ENCODE results near the gene SGCD.

SGCD gene

DNA sequence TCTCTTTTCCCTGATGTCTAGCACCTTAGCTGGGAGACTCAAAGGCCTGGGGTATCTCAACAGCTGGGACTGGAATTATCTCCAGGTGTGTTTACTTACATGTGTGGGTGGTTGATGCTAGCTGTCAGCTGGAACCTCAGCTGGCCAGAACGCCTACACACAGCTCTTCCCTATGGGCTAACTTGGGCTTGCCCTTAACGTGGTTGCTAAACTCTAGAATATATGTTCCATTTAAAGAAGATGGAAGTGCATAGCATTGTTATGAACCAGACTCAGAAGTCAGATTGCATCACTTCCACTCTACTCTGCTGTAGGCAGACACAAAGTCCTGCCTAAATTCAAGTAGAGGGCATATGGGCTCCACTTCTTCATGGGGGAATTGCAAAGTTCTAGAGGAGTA, 29.3 kb downstream of the SGCD start:
- TF ChIP-seq, protein P1, sequence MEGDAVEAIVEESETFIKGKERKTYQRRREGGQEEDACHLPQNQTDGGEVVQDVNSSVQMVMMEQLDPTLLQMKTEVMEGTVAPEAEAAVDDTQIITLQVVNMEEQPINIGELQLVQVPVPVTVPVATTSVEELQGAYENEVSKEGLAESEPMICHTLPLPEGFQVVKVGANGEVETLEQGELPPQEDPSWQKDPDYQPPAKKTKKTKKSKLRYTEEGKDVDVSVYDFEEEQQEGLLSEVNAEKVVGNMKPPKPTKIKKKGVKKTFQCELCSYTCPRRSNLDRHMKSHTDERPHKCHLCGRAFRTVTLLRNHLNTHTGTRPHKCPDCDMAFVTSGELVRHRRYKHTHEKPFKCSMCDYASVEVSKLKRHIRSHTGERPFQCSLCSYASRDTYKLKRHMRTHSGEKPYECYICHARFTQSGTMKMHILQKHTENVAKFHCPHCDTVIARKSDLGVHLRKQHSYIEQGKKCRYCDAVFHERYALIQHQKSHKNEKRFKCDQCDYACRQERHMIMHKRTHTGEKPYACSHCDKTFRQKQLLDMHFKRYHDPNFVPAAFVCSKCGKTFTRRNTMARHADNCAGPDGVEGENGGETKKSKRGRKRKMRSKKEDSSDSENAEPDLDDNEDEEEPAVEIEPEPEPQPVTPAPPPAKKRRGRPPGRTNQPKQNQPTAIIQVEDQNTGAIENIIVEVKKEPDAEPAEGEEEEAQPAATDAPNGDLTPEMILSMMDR (IDR thresholded peaks at IDR 0.05; ENCODE audit: low read depth, low read length) = no peak
- peak; percentile 3 to 6 for DNase-seq (ENCODE audit: low read depth in 2 of 2)
- no peak overlapping the region for H3K4me3 ChIP-seq (replicated peaks in 1 of 2; ENCODE audit: low read depth in 2 of 2, low read length in 2 of 2)

GRCh38 chr5:156359476-156359875, 32.5 kb downstream of the SGCD start:
- TF ChIP-seq, protein P1 (IDR thresholded peaks at IDR 0.05; ENCODE audit: low read depth, low read length) = no peak
- H3K4me3 ChIP-seq (replicated peaks in 1 of 2; ENCODE audit: low read depth in 2 of 2, low read length in 2 of 2) = no peak overlapping the region
- peak; percentile 10 to 24 for DNase-seq (ENCODE audit: low read depth in 2 of 2)

DNA sequence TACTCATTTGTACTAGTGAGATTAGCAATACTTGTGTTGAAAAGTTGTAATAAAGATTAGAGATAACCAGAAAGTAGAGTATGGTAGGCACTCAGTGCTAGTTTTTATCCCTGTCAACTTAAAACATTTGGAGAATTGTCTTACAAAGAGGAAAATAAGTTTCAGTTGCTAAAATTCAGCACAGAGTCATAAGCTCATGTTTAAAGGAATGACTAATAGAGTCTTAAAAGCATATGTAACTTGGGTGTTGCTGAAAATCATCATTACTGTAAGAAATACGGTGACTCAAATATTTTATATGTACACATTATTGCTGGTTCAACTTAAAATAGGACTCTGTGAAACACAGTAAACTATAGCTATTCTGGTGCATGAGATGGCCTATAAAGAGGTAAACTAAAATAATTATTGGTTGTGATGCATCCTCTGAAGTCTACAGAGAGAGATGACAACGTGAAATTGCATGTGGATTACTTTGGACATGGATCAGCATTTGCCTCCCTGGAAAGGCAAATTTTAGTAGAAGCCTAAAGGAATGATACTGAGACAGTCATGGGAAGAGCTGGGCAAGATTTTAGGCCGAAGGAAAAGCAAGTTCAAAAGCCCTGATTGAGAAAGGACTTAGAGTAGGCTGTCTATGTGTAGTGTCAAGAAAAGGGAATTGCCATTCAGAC, 34.6 kb downstream of the SGCD start:
- TF ChIP-seq, protein P1 (IDR thresholded peaks at IDR 0.05; ENCODE audit: low read depth, low read length) = no peak
- DNase-seq (ENCODE audit: low read depth in 2 of 2) = no peak
- H3K4me3 ChIP-seq (replicated peaks in 1 of 2; ENCODE audit: low read depth in 2 of 2, low read length in 2 of 2) = no peak overlapping the region

DNA sequence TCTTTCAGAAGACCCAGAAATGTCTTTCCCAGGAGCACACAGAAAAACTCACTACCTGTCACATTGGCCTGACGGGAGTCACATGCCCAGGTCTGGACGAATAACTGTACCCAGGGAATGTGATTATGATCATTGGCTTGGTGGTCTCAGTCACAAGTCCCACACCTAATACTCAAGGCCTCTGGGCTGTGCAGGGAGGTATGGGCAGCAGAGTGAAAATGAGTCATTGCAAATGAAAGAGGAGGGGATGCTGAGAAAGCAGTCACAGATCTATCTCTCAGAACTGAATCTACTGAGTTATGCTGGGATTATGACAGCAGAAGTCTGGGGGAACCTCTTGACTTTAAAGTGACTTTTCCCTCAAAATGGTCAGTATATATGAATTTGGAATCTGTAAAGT, 36.9 kb downstream of the SGCD start:
- H3K4me3 ChIP-seq (replicated peaks in 1 of 2; ENCODE audit: low read depth in 2 of 2, low read length in 2 of 2) = no peak overlapping the region
- DNase-seq (ENCODE audit: low read depth in 2 of 2) = no peak
- TF ChIP-seq, protein P1 (IDR thresholded peaks at IDR 0.05; ENCODE audit: low read depth, low read length) = no peak

DNA sequence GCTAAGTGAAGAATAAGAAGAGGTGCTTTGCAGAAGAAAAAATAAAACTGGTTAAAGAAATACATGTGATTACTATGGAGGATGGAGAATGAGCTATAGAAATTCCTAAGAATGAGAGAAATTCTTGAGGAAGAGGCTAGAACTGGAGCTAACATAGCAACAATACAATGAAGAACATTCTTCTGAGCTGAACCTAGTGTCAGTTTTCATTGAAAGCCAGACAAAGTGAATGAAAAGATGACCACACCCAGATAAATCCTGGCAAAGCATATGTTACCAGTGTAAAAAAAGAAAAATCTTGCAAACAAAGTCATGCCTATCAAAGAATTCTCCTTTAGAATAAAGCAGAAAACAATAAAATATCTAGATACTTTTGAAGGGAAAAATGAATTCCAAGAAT, 39.6 kb downstream of the SGCD start:
- DNase-seq (ENCODE audit: low read depth in 2 of 2) = peak in 1 of 2 donors; percentile 17
- no peak overlapping the region for H3K4me3 ChIP-seq (replicated peaks in 1 of 2; ENCODE audit: low read depth in 2 of 2, low read length in 2 of 2)
- TF ChIP-seq, protein P1 (IDR thresholded peaks at IDR 0.05; ENCODE audit: low read depth, low read length) = no peak

GRCh38 chr5:156367597-156367996, 40.6 kb downstream of the SGCD start:
- no peak overlapping the region for H3K4me3 ChIP-seq (replicated peaks in 1 of 2; ENCODE audit: low read depth in 2 of 2, low read length in 2 of 2)
- TF ChIP-seq, protein P1 (IDR thresholded peaks at IDR 0.05; ENCODE audit: low read depth, low read length) = no peak
- peak; percentile 21 to 64 for DNase-seq (ENCODE audit: low read depth in 2 of 2)

Data from cardiac fibroblast (primary cell).